GM21526 (cell line): ENCODE data around the gene MYMK.
A peak's percentile ranks its signal among the peaks of the same experiment; 100 is the strongest.

Experiments
- ATAC-seq: cut with Tn5 transposase; IDR thresholded peaks from one replicate; pipeline ENCODE4 v1.9.1; 2021; ENCODE audit warnings: moderate library complexity; ENCODE audit not compliant: unreplicated experiment, low FRiP score

The MYMK gene

DNA sequence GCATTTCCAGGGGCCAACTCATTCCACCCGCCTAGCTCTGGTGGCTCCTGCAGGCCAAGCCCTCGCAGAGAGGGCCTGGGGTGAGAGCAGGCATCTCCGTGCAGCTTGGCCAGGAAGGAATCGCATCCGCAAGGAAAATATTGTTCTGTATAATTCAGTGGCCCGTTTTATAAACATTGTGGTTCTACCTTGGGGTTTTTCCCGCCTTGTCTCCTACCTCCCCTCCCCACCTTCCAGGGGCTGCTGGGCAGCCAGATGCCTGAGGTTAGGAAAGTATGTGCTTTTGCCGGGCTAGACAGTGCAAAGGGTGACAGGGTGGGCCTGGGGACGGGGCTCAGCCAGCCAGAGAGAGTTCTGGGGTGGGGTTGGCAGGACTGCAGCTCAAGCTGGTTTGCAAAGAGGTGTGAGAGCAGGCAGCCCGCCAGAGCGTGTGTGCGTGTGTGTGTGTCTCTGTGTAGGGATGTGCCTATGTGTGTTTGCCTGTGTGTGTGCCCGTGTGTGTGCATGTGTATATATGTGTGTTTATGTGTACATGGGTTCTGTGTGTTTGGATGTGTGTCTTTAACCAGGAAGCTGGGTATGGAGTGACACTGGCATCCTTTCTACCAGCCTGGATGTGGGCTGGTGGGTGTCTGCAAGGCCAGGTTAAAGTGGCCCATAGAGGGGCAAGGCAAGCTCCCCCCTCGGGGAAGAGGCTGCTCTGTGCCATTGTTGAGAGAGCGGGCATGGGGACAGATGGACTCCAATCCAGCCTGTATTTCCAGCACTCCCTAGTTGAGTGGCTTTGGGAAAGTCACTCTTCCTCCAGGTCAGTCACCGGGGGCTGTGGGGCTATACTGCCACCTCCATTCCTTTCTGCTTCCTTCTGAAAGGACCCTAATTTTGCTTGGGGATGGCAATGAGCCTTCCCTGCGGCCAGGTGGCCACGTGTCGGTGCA is 35.2 kb downstream of the MYMK start:
- no peak for ATAC-seq

DNA sequence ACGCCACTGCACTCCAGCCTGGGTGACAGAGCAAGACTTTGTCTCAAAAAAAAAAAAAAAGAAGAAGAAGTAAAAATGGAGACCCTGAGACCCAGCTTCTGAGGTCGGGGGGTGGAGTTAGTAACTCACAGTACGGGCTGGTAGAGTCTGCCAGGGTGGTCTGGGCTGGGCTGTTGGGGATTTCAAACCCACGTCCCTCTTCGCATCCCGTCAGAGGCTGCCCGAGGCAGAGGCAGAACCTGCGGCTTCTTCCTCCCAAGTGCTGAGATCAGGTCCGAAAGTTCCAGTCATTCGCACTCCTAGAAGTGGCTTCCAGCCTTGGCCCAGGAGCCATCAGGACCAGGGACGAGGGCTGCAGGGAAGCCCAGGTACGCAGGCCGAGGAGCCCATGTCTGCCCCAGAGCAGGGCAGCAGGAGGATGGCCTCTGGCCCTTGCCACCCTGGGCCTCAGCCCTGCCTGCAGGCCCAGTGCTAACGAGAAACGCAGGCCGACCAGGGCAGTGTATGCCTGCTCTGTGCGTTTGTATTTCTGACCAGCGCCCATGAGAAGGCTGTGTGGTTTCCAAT is 36.0 kb downstream of the MYMK start:
- no peak for ATAC-seq

DNA sequence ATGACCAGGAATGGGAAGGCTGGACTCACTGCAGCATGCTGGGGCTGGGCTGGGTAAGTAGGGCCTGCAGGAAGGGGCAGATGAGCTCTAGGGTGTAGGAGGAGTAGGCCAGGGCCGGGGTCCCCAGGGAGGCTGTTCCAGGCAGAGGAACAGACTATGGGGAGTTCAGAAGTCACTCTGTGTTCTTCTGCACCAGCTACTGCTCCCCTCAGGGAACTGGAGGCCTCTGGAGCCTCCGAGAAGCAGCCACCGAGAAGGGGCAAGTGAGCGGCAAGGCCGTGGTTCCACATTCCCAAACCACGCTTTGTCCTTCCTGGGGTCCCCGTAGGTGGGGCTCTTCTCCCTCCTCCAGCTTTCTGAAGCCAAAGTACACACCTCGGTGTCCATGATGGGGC is 37.4 kb downstream of the MYMK start:
- no peak for ATAC-seq

DNA sequence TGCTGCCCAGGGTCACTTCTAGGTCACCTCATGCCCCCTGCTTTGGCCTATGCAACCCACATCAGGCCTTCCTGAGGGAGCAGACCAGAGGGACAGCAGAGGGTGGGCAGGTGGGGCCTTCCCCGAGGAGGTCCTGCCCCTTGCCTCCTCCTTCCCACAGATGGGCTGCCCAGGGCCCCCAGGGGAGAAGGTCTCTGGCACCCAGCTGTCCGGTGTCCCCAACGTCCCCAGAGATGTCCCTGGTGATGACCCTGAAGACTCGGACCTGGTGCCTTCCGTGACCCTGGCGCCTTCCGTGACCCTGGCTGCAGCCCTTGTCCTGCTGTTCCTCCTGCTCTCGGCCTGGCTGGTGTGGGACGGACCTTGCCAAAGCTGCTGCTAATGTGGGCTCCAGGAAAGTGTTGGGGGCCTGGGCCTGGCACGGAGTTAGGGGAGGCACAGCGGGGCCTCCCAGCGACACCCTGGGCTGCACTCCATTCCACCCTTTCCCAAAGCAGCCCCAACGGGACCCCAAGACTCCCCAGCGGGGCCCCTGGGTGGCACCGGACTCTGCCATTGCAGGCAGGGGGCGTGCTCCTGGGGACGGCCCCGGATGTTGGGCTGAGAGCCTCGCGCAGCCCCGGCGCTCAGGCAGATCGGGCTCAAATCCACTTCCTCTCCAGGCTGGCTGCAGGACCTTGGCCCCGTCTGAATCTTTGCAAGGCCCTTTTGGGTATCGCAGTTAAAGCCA is 39.1 kb downstream of the MYMK start:
- ATAC-seq: no peak

DNA sequence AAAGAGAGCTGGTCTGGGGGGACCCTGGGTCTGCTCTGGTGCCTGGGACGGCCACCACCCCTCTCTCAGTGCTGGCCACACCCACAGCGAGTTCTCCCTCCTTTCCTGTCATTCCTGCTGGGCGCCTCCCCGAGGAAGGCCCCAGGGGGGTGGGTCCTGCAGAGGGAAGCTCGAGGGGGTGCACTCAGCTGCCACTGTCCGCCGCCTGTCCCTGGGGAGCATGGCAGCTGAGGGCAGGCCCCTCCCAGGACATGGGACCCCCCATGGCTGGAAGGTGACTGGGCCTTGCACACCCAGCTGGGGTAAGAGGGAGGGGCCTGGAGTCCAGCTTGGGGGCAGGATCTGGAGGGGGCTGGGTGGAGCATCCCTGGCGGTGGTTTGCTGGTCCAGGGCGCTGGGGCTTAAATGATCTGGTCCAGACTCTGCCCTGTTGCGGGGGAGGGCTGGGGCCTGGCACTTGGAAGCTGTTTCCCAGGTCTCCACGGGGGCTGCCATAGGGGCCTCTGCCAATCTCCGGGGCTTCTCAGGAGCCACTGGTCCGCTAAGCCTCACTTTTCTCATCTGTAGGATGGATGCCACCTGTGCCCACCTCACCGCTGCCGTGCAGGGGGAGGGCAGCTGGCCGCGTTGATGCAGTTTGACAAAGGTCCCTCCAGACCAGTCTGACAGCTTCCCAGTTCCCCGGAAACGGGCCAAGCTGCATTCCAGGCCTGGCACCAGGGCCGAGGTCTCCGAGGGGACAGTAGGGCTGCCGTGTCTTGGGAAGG is 39.9 kb downstream of the MYMK start:
- no peak for ATAC-seq

- ATAC-seq: no peak
Observed at GRCh38 chr9:133483611-133484010, 41.1 kb downstream of the MYMK start.

GRCh38 chr9:133478851-133479711 is 45.7 kb downstream of the MYMK start, which contains the start of gene SLC2A6:
TSS of gene SLC2A6 (minus strand) at chr9:133479099. CDS start at chr9:133479059, 40 bp downstream.
- ATAC-seq: peak; percentile 78

GRCh38 chr9:133477992-133478850 is 46.5 kb downstream of the MYMK start:
- peak; percentile 36 for ATAC-seq

- ATAC-seq: no peak
Observed at GRCh38 chr9:133477461-133477860, 47.3 kb downstream of the MYMK start.

GRCh38 chr9:133476941-133477340 is 47.8 kb downstream of the MYMK start:
- ATAC-seq: no peak

DNA sequence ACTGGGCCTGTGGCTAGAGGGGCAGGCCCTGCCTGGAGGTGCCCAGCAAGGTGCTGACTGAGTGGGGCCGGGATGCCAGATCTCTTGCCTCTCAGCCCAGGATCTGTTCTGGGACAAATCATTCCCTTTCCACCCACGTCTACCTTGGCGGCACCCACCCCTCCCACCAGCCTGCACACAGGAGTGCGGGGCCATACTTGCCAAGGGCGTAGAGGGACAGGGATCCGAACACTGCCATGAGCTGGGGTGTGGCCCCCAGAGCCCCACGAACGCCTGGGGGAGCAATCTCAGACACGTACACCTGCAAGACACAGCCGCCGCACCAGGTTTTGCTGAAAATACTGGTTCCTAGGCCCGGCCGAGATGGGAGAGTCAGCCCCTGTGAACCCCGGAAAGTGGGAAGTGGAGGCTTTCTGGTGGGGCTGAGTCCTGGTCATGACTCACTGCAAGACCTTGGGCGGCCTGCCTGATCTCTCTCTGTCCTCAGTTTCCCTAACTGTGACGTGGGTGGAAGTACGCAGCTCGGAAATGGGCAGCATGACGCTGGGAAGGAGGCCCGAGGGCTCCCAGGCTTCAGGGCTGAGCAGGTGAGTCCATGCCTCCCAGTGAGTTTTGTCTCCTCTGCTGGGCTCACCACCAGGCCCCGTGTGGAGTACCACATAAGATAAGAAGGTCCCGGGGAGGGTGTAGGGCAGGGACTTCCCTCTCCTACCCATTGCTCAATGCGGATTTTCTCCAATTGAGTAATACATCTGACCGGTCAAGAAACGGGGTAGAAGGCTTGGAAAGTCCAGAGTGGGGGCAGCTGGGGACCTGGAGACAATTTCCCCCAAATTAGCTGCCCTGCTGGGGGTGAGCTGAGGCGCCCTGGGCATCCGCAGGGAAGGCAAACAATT is 48.5 kb downstream of the MYMK start:
- no peak for ATAC-seq

DNA sequence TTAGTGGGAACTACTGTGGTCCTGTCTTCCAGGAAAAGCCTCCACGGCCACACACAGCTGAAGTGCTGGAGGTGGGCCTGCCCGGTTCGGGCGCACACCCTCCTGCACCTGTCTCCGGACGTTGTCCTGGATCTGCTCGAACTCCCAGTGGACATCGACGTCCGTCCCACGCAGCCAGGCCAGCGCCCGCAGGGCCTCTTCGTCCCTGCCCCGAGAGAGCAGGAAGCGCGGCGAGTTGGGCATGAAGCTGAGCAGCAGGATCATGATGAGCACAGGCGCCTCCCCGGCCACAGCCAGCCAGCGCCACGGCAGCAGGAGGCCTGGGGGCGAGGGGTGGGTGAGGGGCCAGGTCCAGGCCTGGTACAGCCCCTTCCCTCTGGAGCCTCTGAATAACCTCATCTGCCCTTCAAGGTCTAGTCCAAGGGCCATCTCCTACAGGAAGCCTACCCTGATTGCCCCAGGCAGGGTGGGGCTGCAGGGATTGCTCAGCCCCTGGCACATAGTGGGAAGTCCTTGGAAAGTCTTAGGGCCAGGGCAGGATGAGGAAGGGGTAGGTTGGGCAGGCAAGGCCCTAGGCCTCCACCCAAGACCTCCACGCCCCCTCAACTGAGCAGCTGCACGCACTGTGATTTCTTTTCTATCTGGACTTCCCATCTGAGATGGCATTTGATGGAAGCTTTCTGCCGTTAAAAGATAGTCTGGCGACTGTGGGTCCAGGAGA is 49.3 kb downstream of the MYMK start:
- no peak for ATAC-seq

- no peak for ATAC-seq
Observed at GRCh38 chr9:133474853-133475252, 49.9 kb downstream of the MYMK start.

GRCh38 chr9:133474215-133474614 is 50.5 kb downstream of the MYMK start:
- no peak for ATAC-seq

DNA sequence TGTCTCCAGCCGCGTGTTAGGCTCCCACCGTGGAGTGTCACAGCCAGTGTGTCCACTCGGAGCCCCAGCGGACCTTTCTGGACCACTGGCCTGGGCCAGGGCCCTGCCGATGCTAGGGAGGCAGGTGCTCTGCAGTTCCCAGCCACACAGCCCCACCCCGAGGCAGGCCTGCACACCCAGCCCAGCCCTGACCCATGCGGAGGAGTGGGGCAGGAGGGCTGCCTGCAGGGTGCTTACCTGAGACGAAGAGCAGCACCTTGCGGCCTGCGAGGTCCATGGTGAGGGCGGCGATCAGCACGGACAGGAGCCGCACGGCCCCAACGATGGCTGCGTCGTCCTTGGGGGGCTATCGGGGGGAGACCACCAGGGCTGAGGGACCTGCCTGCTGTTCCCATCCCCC is 51.0 kb downstream of the MYMK start:
- no peak for ATAC-seq

- ATAC-seq: no peak
Observed at GRCh38 chr9:133472753-133473378, 51.9 kb downstream of the MYMK start.

- ATAC-seq: no peak
Observed at GRCh38 chr9:133472277-133472645, 52.5 kb downstream of the MYMK start.
